HG02943 (cell line): ENCODE data around the gene GPR25.
A peak's percentile ranks its signal among the peaks of the same experiment; 100 is the strongest.
"Not testable (repeated sequence)": the region's sequence is repeated elsewhere in the genome, so short reads cannot be mapped to it uniquely, and the experiment has no call there.

ENCODE experiments used
- ATAC-seq: cut with Tn5 transposase; IDR thresholded peaks from one replicate; pipeline ENCODE4 v1.9.1; 2021; ENCODE audit warnings: mild to moderate bottlenecking, low read depth, moderate library complexity; ENCODE audit not compliant: unreplicated experiment

Gene GPR25

DNA sequence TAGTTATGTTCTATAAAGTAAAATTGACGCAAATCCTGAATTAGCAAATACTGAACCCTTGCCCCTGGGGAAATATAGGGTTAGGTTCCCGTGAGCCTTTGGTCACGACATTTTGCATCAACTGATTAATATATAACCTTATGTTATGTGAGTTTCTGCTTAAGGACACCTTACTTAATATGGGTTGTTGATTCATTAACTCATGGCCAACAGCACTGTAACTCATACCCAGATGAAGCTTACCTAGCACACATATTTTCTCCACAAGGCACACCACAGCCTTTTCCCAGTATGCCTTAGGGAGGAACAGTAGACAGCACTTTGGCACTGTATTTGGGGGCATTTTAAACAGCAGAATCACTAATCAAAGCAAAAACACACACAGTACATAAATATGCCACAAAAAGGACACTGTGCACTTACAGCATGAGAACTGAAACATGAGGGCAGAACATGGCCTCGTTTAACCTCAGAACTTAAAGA lies 37.0 kb downstream of the GPR25 start:
- ATAC-seq: peak; percentile 53

DNA sequence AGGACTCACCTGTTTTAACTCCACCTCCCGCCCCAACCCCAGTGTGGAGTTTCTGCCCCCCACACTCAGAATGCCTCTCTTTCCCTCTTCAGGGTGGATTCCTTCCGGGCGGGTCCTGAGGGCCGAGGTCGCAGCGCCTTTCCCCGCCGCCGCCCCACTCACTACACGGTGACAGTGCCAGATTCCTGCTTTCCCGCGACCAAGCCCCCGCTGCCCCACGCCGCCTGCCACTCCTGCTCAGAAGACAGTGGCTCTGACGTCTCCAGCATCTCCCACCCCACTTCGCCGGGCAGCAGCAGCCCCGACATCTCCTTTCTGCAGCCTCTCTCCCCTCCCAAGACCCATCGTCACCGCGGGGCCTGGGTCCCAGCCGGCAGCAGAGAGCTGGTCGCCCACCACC lies 38.6 kb downstream of the GPR25 start:
- ATAC-seq: no peak

DNA sequence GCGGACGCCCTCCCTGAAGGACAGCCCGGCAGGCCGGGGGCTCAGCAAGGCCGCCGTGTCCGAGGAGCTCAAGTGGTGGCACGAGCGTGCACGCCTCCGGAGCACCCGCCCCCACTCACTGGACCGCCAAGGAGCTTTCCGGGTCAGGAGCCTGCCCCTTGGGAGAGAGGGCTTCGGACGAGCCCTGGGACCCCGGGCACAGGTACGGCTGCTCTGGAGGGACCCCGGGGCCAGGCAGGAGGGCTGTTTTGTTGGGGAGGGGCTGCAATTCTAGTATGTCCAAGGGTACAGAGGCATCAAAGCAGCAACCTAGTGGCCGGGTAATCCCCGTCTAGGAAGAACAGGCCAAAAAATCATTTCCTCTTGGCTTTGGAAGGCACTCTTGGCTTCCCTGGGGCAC lies 39.2 kb downstream of the GPR25 start:
- ATAC-seq: not testable (repeated sequence)

DNA sequence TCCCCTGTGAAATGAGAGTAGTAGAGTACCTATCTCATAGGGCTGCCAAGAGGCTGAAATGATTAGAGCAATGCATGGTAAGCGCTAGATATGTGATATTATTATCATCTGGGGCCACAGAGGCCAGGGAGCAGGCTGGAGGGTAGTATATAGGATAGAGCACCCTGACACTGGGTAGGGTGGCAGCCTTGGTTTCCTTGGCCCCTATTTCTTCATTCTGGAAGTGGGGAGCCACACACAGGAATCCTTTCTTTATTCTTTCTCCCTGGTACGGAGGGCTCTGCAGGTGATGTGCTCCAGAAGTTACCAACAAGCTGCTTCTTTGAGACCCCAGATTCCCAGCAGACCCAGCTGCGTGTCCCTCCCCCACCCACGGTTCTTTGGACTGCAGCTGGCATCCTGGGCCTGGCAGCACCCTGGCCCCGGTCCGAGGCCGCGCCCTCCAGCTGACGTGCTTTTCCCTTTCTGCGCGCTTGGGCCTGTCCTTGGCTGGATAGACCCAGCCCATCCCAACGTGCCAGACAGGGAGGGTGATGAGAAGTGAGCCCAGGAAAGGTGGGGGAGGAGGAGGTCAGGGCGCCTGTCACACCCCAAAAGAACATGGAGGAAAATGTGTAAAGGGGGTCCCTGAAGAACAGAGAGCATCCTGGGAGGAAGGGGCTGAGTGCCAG lies 40.1 kb downstream of the GPR25 start:
- no peak for ATAC-seq

DNA sequence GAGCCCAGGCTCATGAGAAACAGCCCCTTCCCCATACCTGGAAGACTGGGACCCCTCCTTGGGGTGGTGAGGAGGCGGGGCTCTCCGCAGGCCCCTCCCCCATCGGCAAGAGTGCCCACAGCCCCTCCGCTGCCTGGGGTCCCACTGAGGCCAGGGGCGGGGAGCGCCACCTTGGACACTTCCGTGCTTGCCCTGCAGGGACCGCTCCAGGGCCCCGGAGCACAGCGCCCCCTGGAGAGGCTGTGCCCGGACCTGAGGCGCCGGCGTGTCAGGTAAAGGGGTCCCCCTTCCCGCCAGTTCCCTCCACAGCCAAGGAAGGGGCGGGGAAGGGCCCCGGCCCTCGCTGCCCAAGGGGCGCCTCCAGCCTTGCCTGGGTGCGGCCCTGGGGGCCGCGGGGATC lies 43.4 kb downstream of the GPR25 start:
- no peak for ATAC-seq

DNA sequence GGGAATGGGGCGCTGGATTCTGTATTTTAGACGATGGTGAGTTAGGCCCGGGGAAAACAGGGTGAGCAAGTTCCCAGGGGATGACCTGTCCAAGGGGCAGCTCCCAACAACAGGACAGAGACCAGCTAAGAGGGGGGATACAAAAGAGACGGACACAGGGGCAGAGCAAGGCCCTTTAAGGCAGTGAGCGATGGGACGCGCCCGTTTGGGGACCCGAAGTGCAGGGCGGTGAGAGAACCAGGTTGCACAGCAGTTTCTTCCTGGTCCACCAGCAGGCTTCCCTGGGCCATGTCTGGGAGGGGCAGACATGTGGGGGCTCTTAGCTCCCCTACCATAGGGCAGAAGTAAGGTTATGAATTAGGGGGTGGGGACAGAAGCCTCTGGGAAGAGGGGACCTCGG lies 43.9 kb downstream of the GPR25 start:
- no peak for ATAC-seq

DNA sequence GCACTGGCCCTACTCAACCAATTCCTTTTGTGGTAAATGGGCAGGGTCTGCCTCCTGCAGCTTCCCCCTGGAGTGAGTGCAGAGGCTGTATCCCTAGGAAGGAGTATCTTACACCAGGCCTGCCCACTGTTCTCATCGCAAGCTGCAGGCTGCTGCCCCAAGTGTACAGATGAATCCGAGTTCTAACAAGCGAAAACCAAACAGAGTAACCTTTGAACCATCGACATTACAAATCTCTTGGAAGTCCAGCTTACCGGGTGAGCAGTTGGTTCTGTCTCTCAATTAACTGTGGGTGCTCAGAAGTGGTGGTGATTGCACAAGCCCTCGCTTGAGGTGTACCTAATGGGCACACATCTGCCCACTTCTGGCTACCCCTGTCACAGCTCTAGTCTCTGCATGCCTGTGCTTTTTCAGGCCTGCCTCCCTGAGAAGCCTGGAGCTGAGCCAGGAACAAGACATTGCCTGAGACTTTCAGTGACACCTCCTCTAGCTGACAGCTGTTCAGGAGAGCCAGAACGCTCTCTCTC lies 44.6 kb downstream of the GPR25 start:
- ATAC-seq: no peak

DNA sequence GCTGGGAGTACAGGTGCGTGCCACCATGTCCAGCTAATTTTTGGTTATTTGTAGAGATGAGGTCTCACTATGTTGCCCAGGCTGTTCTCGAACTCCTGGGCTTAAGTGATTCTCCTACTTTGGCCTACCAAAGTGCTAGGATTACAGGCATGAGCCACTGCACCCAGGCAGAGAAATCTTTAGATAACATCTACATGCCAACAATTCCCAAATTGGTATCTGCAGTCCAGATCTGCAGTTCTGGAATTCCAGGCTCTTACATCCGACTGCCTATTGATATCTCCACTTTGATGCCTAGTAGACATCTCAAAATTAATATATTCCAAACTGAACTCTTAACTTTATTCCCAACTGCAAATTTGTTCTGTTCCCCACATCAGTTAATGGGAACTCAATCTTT lies 45.2 kb downstream of the GPR25 start:
- ATAC-seq: no peak

DNA sequence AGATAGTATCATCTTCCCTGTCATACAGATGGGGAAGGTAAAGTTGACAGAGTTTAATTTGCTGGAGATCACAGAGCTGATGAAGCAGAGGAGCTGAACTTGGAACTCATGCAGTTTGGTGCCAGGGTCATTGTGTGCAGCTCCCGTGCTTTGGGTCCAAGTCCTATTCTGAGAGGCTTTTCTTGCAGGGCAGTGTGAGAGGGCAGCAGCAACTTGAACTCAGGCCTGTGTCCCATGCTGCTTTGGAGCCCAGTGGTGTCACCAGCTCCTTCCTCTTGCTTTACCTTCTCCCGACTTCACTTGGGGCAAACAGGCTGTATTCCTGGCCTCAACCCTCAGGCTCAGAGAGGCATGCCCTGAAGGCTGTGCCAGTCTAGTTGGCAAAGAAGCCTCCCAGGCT lies 46.6 kb downstream of the GPR25 start:
- no peak for ATAC-seq

DNA sequence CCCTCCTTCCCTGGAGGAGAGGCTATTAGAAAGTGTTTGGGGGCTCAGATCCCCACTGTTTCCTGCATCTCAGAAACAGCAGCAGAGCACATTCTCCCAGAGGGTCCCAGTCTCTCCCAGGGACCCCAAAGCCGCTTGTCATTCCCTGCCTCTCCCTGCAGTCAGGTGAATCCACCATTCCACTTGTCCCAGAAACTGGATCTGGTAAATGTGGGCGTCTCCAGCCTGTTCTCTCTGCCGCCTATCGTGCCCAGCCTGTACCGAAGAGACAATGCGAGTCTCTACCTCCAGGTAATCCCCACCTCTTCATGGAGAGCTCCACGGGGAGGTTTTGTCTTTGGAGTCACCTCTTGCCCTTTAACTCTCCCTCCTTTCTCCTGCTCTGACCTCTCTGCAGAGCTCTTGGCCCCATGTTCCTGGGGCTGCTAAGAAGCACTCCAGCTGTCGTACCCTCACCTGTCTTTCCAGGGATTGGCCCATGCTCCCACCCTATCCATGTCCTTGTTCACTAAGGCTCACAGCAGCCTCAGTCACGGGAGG lies 48.9 kb downstream of the GPR25 start:
- ATAC-seq: no peak

DNA sequence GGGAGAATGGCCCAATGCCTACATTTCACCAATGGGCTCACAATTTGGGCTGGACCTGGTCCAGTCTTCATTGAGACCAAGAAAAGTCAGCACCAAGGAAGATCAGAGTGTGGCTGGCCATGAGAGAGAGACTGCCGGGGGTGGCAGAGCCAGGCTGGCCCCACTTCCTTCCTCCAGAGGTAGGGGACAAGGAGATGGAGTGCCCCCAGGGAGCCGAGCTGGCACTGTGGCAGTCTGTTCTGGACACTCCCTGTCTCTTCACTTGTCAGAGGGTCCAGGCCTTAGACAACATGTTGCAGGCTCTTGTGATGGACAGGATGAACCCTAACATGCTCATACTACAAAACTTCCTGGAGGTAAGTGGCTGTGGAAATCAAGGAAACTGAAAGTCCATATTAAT lies 49.6 kb downstream of the GPR25 start:
- ATAC-seq: no peak

DNA sequence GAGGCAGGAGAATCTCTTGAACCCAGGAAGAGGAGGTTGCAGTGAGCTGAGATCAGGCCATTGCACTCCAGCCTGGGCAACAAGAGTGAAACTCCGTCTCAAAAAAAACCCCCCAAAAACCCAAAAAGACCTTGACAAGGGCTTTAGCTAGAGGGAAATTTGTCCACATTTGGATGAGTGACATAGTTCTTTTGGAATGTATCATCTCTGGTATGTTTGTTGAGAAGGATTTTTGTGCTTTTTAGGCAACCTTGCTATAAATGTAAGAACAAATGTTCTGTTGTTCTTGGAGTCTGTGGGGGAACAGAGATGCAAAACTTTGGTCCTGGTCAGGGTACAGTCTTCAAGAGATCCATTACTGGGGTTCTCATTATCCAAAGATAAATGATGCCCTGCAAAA lies 50.8 kb downstream of the GPR25 start:
- ATAC-seq: no peak
